Right ventricle myocardium superior (tissue), 1 donor: ENCODE data around the gene ST6GAL1. TPM values are rescaled to one million over a fixed set of nuclear protein-coding genes. Genes with fewer than 3 reads are reported as not detected.
"Not testable (repeated sequence)": the region's sequence is repeated elsewhere in the genome, so short reads cannot be mapped to it uniquely, and the experiment has no call there.

Source experiments
- ATAC-seq: fragments of 200-7000 bp; cut with Tn5 transposase; one replicate; pipeline ENCODE4 v1.9.1; 2020; ENCODE audit warnings: mild to moderate bottlenecking; ENCODE audit not compliant: poor library complexity
- DNase-seq: peaks from one replicate; pipeline ENCODE4 v3.0.0-alpha.2; 2020
- intact Hi-C: fragments of 100-400 bp; cut with DNase I; formaldehyde crosslinking; loops from one replicate; pipeline ENCODE4 v1.11.2; 2022
- long read RNA-seq: library from polyadenylated mRNA; unstranded; transcript quantifications from one replicate; pipeline ENCODE4 v2.0.0, GENCODE V29; 2021
- total RNA-seq: library from RNA; stranded (reverse); fragmentation: NEBNext Ultra II Directional; extraction: Animal tissue kit (Norgen Biotek cat#: 25700); gene quantifications from one replicate; pipeline ENCODE4 v1.2.1, GENCODE V29; 2021
- donor health status: DM: no; HTN: yes; CAD: no; lungs with severe emphysema.

Gene ST6GAL1, protein sequence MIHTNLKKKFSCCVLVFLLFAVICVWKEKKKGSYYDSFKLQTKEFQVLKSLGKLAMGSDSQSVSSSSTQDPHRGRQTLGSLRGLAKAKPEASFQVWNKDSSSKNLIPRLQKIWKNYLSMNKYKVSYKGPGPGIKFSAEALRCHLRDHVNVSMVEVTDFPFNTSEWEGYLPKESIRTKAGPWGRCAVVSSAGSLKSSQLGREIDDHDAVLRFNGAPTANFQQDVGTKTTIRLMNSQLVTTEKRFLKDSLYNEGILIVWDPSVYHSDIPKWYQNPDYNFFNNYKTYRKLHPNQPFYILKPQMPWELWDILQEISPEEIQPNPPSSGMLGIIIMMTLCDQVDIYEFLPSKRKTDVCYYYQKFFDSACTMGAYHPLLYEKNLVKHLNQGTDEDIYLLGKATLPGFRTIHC
- 67.4 TPM for total RNA-seq
- long read RNA-seq, full-length matches to known transcripts = 49 of 115 reads
- long read RNA-seq, partial matches to known transcripts = 55 of 115 reads
- long read RNA-seq, other reads (novel, unspliced or antisense) = 11 of 115 reads

DNA sequence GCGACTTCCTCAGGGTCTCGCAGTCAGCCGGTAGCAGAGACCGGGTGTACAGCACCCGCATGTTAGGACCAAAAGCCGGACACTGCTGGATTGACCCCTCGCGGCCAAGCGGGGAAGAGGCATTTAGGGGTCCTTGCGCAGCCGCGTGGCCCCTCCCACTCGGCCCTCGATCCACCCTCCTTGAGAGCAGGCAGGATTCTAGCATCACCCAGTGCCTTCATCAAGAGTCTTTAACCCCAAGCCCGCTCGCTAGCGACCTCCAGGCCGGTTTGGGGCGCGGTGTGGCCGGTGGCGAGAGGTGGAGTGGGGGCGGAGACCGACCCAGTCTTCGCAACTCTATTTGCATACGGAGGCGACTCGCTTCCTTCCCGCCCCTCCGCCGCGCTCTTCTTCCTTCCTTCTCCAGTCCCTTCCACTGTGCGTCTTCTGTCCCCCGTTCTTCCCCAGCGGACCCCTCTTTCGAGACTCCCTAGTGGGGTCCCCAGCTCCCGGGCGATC lies at the start of gene ST6GAL1:
Gene ST6GAL1 (plus strand): TSS at position 384 of the 498 bp plus-strand sequence. CDS start 112,178 bp downstream, outside the sequence.
- DNase-seq (peak; percentile 85), ATAC-seq (peak; percentile 70)
- intact Hi-C loops = loop anchor here (5.0 kb wide), 1 partner anchor 47 kb away; no protein-coding TSS in a partner anchor

DNA sequence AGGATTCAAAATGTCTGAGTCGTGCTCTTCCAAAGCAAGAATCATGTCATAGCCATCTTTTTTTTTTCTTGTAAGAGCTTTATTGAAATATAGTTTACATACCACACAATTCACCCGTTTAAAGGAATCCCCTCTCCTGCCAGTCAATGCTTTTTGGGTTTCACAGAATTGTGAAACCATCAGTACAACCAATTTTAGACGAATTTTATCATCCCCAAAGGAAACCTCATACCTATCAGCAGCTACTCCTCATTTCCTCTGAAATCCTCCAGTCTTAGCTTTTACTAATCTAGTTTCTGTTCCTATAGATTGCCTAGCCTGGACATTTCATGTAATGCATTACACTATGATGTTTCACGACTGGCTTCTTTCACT lies 48.2 kb upstream of the ST6GAL1 start:
- intact Hi-C loops = no loop called here
- ATAC-seq (no peak), DNase-seq (no peak)

DNA sequence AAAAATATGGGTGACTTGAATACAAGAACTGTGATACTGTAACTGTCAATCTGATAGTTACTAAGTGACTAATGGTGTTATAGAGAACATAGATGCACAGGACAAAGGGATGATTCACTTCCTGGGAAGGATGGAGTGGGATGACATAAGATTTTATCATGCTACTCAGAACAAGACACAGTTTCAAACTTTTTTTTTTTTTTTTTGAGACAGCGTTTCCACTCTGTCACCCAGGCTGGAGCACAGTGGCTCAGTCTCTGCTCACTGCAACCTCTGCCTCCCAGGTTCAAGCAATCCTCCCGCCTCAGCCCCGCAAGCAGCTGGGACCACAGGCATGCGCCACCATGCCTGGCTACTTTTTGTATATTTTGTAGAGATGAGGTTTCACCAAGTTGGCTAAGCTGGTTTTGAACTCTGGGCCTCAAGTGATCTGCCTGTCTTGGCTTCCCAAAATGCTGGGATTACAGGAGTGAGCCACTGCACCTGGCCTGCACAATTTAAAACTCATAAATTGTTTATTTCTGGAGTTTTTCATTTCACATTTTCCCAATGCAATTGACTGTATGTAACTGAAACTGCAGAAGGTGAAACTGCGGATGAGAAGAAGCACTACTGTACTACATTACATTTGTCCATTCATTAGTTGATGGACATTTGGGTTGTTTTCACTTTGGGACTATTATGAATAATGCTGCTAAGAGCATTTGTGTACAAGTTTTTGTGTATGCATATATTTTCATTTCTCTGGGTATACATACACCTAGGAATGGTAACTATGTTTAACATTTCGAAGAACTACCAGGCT lies 47.2 kb upstream of the ST6GAL1 start:
- no peak for ATAC-seq
- no peak for DNase-seq
- intact Hi-C loops = no loop called here

DNA sequence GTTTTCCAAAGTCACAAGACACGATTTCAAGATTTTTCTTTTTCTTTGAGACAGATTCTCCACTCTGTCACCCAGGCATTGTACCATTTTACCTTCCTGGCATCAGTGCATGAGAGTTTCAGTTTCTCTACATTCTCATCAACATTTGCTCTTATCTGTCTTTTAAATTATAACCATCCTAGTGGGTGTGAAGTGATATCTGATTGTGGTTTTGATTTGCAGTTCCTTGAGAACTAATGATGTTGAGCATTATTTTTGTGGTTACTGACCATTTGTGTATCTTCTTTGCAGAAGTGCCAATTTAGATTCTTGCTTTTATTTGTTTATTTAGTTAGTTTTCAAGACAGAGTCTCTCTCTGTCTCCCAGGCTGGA lies 46.7 kb upstream of the ST6GAL1 start:
- no peak for ATAC-seq
- DNase-seq = no peak
- intact Hi-C loops = no loop called here

DNA sequence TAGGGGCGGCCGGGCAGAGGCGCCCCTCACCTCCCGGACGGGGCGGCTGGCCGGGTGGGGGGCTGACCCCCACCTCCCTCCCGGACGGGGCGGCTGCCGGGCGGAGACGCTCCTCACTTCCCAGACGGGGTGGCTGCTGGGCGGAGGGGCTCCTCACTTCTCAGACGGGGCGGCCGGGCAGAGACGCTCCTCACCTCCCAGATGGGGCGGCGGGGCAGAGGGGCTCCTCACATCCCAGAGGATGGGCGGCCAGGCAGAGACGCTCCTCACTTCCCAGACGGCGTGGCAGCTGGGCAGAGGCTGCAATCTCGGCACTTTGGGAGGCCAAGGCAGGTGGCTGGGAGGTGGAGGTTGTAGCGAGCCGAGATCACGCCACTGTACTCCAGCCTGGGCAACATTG lies 45.5 kb upstream of the ST6GAL1 start:
- DNase-seq, intact Hi-C loops, ATAC-seq: not testable (repeated sequence)

DNA sequence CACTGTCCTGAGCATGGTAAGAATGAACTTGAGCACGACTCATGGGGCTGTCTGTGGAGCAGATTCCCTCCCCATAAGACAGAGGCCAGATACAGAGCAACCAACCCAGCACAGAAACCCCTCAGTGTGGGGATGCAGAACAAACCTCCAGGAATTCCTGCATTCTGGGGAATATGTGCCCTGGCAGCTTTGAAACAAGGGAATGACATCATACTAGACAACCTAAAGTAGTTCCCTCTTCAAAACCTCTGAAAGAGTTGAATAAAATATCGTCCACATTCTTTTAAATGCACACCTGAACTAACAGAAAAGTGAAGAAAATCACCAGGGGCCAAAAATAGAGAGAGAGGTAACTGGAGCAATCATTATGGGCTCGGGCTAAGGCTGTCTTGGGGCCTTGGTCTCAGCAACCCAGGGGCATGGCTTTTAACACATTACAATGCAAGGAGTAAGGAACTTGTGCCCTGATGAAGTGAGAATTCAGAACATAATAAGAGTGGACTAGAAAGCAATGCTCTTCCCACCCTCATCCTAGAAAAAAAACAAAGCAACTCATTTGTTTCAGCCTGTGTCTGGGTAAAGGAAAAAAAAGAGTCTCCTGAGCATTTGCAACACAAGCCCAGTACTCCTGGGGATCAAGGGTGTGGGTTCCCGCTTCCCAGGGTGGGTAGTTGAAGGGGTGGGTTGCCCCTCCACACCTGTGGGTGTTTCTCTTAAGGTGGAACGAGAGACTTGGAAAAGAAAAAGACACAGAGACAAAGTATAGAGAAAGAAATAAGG lies 43.9 kb upstream of the ST6GAL1 start:
- DNase-seq (no peak), ATAC-seq (no peak)
- intact Hi-C loops = no loop called here

DNA sequence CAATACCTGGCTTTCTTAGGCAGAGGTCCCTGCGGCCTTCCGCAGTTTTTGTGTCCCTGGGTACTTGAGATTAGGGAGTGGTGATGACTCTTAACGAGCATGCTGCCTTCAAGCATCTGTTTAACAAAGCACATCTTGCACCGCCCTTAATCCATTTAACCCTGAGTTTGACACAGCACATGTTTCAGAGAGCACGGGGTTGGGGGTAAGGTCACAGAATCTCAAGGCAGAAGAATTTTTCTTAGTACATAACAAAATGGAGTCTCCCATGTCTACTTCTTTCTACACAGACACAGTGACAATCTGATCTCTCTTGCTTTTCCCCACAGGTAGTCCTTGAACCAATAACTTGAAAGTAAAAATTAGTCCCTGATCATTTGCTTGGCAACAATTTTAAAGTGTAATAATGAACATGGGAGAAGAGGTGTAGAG lies 42.8 kb upstream of the ST6GAL1 start:
- ATAC-seq, intact Hi-C loops, DNase-seq: not testable (repeated sequence)

DNA sequence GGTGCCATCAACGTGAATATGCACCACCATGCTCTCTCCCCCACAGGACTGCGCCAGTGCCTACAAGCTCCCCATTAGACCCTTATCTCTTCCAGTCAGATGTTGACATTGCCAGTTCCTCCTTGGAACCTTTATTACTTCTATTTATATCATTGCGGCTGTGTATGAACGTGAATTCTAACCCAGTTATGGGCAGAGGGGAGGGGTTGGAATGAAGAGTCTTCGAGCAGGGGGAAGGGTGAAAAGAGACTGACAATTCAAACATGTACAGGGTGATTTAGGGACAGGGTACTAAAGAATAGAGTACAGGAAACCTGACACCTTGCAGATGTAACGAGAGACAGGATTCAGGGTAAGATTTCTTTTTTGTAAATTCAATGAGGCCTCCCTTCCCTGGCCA lies 41.8 kb upstream of the ST6GAL1 start:
- intact Hi-C loops = no loop called here
- no peak for DNase-seq

DNA sequence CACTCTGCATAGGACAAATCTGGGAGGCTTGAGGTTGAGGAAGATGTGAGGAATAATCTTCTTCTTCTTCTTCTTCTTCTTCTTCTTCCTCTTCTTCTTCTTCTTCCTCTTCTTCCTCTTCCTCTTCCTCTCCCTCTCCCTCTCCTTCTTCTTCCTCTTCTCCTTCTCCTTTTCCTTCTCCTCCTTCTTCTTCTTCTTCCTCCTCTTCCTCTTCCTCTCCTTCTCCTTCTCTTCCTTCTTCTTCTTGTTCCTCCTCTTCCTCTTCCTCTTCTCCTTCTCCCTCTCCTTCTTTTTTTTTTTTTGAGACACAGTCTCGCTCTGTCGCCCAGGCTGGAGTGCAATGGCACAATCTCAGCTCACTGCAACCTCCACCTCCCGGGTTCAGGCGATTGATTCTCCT lies 40.6 kb upstream of the ST6GAL1 start:
- ATAC-seq, DNase-seq, intact Hi-C loops: not testable (repeated sequence)

More for the DNA sequence above, 41.8 kb upstream of the ST6GAL1 start:
- ATAC-seq = peak; percentile 97

DNA sequence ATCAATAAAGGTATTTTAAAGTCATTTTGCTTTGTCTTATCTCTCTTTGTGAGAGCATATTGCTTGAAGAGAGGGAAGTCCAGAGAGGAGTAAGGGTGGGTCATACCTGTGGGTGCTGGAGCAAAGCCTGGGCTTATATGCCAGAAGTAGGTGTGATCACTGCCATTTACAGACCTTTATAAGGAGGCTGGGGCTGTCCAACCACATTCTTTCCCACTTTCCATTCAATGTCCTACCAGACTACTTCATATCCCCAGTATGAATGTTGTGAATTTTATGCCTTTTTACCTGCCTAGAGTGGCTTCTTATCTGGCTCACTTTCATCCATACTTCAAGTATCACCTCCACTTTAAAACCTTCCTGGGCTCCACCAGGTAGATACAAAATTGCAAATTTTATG lies 39.4 kb upstream of the ST6GAL1 start:
- ATAC-seq = no peak
- intact Hi-C loops = no loop called here
- no peak for DNase-seq

DNA sequence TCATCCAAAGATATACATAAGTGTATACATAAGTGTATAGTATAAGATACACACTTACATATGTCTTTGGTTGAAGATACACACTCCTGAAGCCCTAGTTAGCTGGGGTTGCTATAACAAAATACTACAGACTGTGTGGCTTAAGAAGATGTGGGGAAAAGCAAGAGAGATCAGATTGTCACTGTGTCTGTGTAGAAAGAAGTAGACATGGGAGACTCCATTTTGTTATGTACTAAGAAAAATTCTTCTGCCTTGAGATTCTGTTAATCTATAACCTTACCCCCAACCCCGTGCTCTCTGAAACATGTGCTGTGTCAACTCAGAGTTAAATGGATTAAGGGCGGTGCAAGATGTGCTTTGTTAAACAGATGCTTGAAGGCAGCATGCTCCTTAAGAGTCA lies 37.3 kb upstream of the ST6GAL1 start:
- intact Hi-C loops, ATAC-seq, DNase-seq: not testable (repeated sequence)

DNA sequence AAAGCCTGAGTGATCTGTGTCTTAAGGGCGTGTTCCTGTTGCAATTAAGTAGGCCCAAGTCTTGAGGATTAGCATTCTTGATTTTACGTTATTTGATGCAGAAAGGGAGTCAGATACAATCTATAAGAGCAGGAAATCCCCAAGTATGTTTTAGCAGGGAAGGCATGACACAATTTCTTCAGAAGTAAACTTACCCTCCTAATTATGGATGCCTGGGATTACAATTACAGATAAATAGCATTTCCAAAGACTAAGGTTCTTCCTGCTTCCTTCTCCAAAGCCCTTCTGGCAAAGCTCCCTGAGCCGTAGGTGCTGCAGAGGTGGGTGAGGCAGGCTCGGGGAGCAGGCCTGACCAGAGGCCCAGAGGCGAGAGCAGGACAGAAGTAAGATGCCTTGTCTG lies 34.9 kb upstream of the ST6GAL1 start:
- intact Hi-C loops = no loop called here
- ATAC-seq = no peak
- DNase-seq = no peak

DNA sequence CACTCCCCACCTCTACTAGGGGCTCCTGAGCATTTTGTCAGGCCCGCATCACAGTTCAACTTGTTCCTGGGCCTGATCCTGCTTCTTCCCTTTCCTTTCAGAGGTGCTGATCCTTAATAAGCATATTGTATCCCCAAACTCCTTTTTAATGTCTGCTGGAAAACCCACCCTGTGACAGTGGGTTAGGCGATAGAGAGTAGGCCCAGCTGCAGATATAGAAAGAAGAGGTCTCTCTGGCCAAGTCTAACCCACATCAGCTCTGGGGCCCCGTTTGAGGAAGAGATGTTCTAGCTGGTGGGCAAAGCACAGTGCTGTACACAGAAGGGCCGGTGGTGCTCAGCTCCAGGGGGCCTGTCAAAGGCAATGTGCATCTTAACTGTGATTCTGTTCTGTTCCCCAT lies 34.3 kb upstream of the ST6GAL1 start:
- DNase-seq = no peak
- no peak for ATAC-seq
- intact Hi-C loops = no loop called here

DNA sequence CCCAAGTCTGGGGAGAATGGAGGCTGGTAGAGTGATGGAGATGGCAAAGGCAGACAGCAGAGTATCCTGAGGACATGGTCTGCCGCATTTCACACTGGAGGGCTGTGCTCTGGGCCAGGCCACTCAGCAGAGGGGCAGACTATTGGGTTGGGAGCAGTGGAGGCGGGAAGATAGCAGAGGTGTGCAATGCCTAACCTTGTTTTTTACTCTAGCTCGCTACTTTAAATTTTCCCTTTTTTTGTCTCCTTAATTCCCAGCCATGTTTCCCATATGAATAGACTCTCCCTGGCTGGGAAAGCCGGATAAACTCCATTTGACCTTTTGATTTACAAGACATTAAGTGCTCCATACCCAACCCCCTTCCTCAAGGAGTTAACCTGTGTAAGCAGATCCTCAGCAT lies 33.5 kb upstream of the ST6GAL1 start:
- DNase-seq = no peak
- no peak for ATAC-seq
- intact Hi-C loops = no loop called here

DNA sequence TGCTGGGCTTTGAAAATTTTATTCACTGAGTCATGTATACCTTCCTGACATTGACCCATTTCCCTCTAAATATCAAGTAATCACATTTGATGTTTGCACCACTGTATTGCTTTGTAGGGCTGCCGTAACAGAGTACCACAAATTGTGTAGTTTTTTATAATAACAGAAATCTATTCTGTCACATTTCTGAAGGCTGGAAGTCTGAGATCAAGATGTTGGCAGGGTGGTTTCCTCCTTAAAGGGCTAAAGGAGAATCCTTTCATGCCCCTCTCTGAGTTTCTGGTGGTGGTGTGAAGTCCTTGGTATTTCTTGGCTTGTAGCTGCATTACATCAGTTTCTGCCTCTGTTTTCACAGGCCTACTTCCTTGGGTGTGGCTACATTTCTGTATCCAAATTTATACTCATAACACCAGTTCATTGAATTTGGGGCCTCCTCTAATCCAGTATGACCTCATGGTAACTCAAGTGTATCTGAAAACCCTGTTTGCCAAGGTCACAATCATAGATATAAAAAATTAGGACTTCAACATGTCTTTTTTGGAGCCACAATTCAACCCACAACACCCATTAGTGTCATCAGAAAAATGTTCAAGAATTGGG lies 29.1 kb upstream of the ST6GAL1 start:
- DNase-seq = no peak
- intact Hi-C loops = no loop called here
- ATAC-seq = peak; percentile 53

DNA sequence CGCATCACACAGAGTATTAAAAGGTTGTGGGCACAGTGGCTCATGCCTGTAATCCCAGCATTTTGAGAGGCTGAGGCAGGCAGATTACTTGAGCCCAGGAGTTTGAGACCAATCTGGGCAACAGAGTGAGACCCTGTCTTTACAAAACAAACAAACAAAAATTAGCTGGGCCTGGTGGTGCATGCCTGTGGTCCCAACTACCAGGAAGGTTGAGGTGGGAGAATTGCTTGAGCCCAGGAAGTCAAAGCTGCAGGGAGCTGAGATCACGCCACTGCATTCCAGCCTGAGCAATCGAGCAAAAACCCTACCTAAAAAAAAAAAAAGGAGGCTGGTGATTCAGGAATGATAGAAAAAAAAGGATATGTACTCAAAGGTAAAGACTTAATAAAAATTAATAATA lies 28.2 kb upstream of the ST6GAL1 start:
- DNase-seq = no peak
- no peak for ATAC-seq
- intact Hi-C loops = no loop called here

DNA sequence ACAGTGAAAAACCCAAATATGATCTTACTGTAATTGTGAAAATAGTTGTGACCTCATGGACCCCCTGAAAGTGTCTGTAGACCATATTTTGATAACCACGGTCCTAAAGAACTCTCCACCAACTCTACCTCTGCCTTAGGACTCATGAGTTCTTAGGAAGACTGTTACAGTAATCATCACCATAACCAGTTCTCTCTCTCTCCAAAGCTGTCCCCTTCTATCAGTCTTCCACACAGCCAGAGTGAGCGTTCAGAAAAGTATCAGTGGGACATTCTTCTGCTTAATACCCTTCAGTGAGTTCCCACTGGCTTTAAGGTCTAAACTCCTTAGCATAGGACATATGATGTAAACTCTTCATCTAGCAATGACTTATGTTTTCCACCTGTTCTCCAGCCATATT lies 27.6 kb upstream of the ST6GAL1 start:
- ATAC-seq = no peak

DNA sequence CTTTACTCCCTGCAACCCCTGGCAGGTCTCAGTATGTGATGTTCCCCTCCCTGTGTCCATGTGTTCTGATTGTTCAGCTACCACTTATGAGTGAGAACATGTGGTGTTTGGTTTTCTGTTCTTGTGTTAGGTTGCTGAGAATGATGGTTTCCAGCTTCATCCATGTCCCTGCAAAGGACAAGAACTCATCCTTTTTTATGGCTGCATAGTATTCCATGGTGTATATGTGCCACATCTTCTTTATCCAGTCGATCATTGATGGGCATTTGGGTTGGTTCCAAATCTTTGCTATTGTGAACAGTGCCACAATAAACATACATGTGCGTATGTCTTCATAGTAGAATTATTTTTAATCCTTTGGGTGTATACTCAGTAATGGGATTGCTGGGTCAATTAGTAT lies 26.6 kb upstream of the ST6GAL1 start:
- ATAC-seq, intact Hi-C loops, DNase-seq: not testable (repeated sequence)

More for the DNA sequence above, 27.6 kb upstream of the ST6GAL1 start:
- no peak for DNase-seq
- intact Hi-C loops = no loop called here
